Esophagus squamous epithelium (tissue), 5 donors: ENCODE measurements around the gene EIF1. TPM values are rescaled to one million over a fixed set of nuclear protein-coding genes. Genes with fewer than 3 reads are reported as not detected.

Experiments
- DNase-seq: peaks from one replicate; lab custom pipeline; 2025; lab: John Stamatoyannopoulos, UW
- H3K27ac ChIP-seq, 4 donors: fragments of 200-600 bp; sonication (generic); one replicate each; pipeline ENCODE4 v1.5.1; 2016 to 2019; ENCODE audit warnings: mild to moderate bottlenecking in 1 of 4
- H3K27me3 ChIP-seq, 4 donors: fragments of 200-600 bp; sonication (generic); 1 replicate in 3 of 4; 2 replicates in 1 of 4; pipeline versions ENCODE4 v1.5.1 to v1.6.0; 2017 to 2021; ENCODE audit warnings: antibody characterized with exemption in 1 of 4
- H3K36me3 ChIP-seq, 3 donors: fragments of 200-600 bp; sonication (generic); one replicate each; pipeline ENCODE4 v1.5.1; 2016 to 2019
- H3K4me1 ChIP-seq, 3 donors: fragments of 200-600 bp; sonication (generic); one replicate each; pipeline ENCODE4 v1.5.1; 2017 to 2019
- H3K4me3 ChIP-seq, 4 donors: fragments of 200-600 bp; sonication (generic); 1 replicate in 3 of 4; 2 replicates in 1 of 4; pipeline ENCODE4 v1.5.1; 2016 to 2019; ENCODE audit warnings: mild to moderate bottlenecking in 2 of 4, moderate library complexity in 1 of 4
- H3K9me3 ChIP-seq, 3 donors: fragments of 200-600 bp; sonication (generic); one replicate each; pipeline ENCODE4 v1.5.1; 2016 to 2019
- POLR2A ChIP-seq, 4 donors: fragments of 450-650 bp; IDR thresholded peaks; one replicate each; pipeline ENCODE4 v1.6.1; 2017; ENCODE audit warnings: antibody characterized with exemption in 4 of 4, mild to moderate bottlenecking in 4 of 4, moderate library complexity in 3 of 4
- WGBS, 2 donors: methylation state at CpG; one replicate each; pipeline ENCODE4 v1.1.5; 2018; 5-methylcytosine and 5-hydroxymethylcytosine counted together
- intact Hi-C: fragments of 100-400 bp; cut with DNase I; formaldehyde crosslinking; loops from one replicate; pipeline ENCODE4 v1.15.0; 2022
- total RNA-seq, 4 donors: library from RNA; depleted of rRNA; stranded (reverse); fragments of >200 nt; gene quantifications; one replicate each; pipeline ENCODE4 v1.1.0, GENCODE V29; 2016
- TF ChIP-seq, protein P1 (sequence below), 6 experiments: fragments of 450-650 bp in 4 of 6; fragments of 200-600 bp in 2 of 6; sonication (generic) in 2 of 6; IDR thresholded peaks; one replicate each; pipeline ENCODE4 v1.5.1; 2016 to 2019; ENCODE audit warnings: antibody characterized with exemption in 6 of 6, mild to moderate bottlenecking in 4 of 6, moderate library complexity in 4 of 6
- donor health status: DM: yes; HTN: yes; CAD: no.

Gene EIF1
- total RNA-seq, 4 donors from 2014 or later, result 96.5 to 311 (median 223) TPM

- peaks cover 0 to under 1% (median 0%) of the 10 kb centered on the region in 3 donors for H3K4me1 ChIP-seq
- 88 to 90% methylated on average over 5 to 8 of the region's 8 CpGs for WGBS, 2 donors
Measured at GRCh38 chr17:41702712-41703111, 14.0 kb downstream of the EIF1 start.

DNA sequence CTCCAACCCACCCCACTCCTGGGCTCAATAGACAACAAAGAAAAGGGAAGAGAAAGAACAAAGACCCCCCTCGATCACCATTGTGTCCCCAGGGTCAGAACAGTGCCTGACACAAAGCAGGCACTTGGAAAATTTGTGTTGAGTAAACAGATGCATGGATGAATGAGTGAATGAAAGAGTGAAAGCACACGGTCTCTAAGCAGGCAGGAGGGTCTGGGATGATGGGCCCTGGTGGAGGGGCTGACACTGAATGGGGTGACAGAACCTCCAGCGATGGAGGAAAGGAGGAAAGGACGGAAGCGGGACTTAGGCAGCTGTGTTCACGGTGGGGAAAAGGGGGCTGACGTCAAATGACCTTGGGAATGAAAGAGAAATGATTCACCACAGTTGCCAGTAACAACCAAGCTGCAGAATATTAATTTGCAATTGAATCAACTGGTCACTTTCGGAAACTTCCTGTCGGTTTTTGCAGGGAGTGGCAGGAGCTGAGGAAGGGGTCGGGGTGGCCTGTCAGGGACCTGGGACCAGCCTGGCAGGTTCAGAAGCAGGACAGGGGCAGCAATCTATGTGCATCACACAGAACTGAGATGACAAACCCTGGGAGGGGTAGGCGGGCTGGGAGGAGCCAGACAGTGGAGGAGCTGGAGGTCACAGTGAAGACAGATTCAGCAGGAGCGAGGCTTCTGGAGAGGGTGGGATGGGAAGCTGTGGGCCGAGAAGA, 16.7 kb downstream of the EIF1 start:
- intact Hi-C loops, result no loop called here
- no peaks in the 10 kb centered on the region for H3K9me3 ChIP-seq
- no peak overlapping the region for H3K27ac ChIP-seq
- no peaks in the 10 kb centered on the region for H3K4me1 ChIP-seq
- no peak for TF ChIP-seq POLR2A (IDR thresholded peaks at IDR 0.05)
- TF ChIP-seq, protein P1, sequence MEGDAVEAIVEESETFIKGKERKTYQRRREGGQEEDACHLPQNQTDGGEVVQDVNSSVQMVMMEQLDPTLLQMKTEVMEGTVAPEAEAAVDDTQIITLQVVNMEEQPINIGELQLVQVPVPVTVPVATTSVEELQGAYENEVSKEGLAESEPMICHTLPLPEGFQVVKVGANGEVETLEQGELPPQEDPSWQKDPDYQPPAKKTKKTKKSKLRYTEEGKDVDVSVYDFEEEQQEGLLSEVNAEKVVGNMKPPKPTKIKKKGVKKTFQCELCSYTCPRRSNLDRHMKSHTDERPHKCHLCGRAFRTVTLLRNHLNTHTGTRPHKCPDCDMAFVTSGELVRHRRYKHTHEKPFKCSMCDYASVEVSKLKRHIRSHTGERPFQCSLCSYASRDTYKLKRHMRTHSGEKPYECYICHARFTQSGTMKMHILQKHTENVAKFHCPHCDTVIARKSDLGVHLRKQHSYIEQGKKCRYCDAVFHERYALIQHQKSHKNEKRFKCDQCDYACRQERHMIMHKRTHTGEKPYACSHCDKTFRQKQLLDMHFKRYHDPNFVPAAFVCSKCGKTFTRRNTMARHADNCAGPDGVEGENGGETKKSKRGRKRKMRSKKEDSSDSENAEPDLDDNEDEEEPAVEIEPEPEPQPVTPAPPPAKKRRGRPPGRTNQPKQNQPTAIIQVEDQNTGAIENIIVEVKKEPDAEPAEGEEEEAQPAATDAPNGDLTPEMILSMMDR (IDR thresholded peaks at IDR 0.05), result no peak
- 68 to 69% methylated on average over 11 to 13 of the region's 13 CpGs for WGBS, 2 donors
- no peaks in the 10 kb centered on the region for H3K36me3 ChIP-seq
- peaks cover 0 to 3% (median 0%) of the 10 kb centered on the region in 4 donors for H3K27me3 ChIP-seq
- no peak for DNase-seq
- no peak overlapping the region for H3K4me3 ChIP-seq

More at GRCh38 chr17:41702712-41703111, 14.0 kb downstream of the EIF1 start:
- H3K36me3 ChIP-seq, result no peaks in the 10 kb centered on the region
- H3K4me3 ChIP-seq, result no peak overlapping the region
- intact Hi-C loops, result no loop called here
- no peak overlapping the region for H3K27ac ChIP-seq
- no peak for TF ChIP-seq POLR2A (IDR thresholded peaks at IDR 0.05)
- DNase-seq, result no peak
- H3K9me3 ChIP-seq, result no peaks in the 10 kb centered on the region
- H3K27me3 ChIP-seq, result no peaks in the 10 kb centered on the region

DNA sequence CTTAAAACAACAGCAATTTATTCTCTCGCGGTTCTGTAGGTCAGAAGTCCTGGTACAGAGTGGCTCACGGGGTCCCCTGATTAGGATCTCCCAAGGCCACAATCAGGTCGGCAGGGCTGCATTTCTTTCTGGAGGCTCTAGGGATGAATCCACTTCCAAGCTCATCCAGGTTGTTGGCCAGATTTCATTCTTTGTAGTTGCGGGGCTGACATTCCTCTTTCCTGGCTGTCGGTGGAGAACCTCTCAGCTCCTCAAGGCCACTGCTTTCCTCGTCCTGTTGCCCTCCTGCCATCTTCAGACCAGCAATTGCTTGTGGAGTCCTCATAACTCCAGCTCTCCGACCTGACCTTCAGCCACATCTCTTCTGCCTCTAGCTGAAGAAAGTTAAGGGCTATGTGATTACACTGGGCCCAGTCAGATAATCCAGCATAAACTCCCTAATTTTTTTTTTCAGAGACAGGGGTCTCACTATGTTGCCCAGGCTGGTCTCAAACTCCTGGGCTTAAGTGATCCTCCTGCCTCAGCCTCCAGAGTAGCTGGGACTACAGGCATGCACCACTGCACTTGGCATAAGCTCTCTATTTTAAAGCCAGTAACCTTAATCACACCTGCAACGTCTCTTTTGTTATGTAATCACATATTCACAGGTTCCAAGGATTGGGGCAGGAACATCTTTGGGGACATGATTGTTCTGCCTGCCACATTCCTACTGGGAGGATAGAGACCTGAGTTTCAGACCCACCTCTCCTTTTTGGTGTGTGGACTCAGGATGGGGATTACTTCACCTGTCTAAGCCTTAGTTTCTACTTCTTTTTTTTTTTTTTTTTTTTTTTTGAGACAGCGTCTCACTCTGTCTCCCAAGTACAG, 19.4 kb downstream of the EIF1 start:
- Histone ChIP-seq H3K36me3 (no peaks in the 10 kb centered on the region), H3K4me1 (no peaks in the 10 kb centered on the region), H3K27ac (no peak overlapping the region), H3K4me3 (no peak overlapping the region), H3K27me3 (peaks cover 0 to 27% (median 0%) of the 10 kb centered on the region in 4 donors), H3K9me3 (no peaks in the 10 kb centered on the region)
- no peak for DNase-seq
- TF ChIP-seq, protein P1 (IDR thresholded peaks at IDR 0.05), result no peak
- TF ChIP-seq POLR2A (IDR thresholded peaks at IDR 0.05), result no peak
- intact Hi-C loops, result no loop called here
- 62 to 83% methylated on average over 10 of the region's 10 CpGs for WGBS, 2 donors

DNA sequence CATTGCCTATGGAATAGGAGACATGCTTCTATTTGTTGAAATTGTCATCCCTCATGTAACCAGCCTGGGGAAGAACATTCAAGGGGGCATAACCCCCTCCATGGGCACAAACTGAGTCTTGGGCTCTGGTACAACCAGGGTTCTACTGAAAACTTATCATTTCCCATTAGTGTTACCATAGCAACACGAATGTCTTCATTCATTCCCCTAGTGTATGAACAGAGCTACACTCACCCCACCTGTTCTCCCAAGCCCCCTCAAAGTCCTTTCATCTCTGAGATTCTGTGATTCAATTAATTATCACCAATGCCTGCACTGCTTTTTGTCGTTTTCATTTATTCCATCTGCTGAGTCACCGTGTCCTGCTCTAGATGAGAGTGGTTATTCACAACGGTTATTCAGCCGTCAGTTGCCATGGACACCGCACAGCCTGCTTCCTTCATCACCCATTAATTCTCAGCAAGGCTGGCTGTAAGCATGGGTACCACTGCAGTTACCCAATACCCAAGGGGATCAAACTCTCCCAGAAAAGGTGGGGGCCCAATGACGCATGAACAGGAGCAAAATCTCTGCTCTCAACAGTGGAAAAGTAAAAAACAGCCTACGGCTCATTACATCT, 21.9 kb downstream of the EIF1 start:
- H3K4me1 ChIP-seq, result no peaks in the 10 kb centered on the region
- intact Hi-C loops, result no loop called here
- WGBS, 2 donors, result 35 to 48% methylated on average over 6 to 7 of the region's 8 CpGs
- no peak for DNase-seq
- H3K36me3 ChIP-seq, result no peaks in the 10 kb centered on the region
- H3K27me3 ChIP-seq, result peaks cover 0 to 27% (median 0%) of the 10 kb centered on the region in 4 donors
- H3K4me3 ChIP-seq, result no peak overlapping the region
- no peaks in the 10 kb centered on the region for H3K9me3 ChIP-seq
- no peak for TF ChIP-seq POLR2A (IDR thresholded peaks at IDR 0.05)
- H3K27ac ChIP-seq, result no peak overlapping the region

GRCh38 chr17:41711669-41712400, 23.1 kb downstream of the EIF1 start, which contains the start of gene GAST:
Gene GAST, plus strand, starts transcription at chr17:41712331. Its CDS starts 3,106 bp downstream, at chr17:41715437.
- Histone ChIP-seq H3K36me3 (no peaks in the 10 kb centered on the region), H3K4me3 (no peak within 1 kb of the TSS), H3K9me3 (no peaks in the 10 kb centered on the region), H3K4me1 (peaks cover 0 to 2% (median 0%) of the 10 kb centered on the region in 3 donors), H3K27ac (no peak within 1 kb of the TSS), H3K27me3 (peaks cover 0 to 27% (median 0%) of the 10 kb centered on the region in 4 donors)
- TF ChIP-seq, protein P1 (IDR thresholded peaks at IDR 0.05), result no peak
- TF ChIP-seq POLR2A (IDR thresholded peaks at IDR 0.05), result no peak
- intact Hi-C loops, result no loop called here
- DNase-seq, result no peak
- WGBS, 2 donors, result 90 to 91% methylated on average over 5 to 6 of the region's 12 CpGs
